Neutrophil (primary cell): ENCODE measurements around the gene NLE1.

Source experiments
- H3K27ac ChIP-seq: fragments of 200-600 bp; sonication (generic); 2 replicates; pipeline ENCODE4 v1.5.1; 2016; ENCODE audit warnings: mild to moderate bottlenecking, moderate library complexity
- H3K27me3 ChIP-seq: fragments of 200-600 bp; sonication (generic); 2 replicates; pipeline ENCODE4 v1.6.0; 2016; ENCODE audit warnings: mild to moderate bottlenecking
- H3K36me3 ChIP-seq: fragments of 200-600 bp; sonication (generic); 2 replicates; pipeline ENCODE4 v1.5.1; 2017
- H3K4me1 ChIP-seq, 2 experiments: fragments of 200-600 bp in 1 of 2; sonication (generic) in 1 of 2; 1 replicate in 1 of 2; 2 replicates in 1 of 2; pipeline versions ENCODE4 v1.5.1 to v1.6.1; 2013 to 2016; ENCODE audit warnings: low read depth in 1 of 2, low read length in 1 of 2, mild to moderate bottlenecking in 1 of 2, moderate library complexity in 1 of 2; ENCODE audit not compliant: control insufficient read depth in 1 of 2, insufficient read depth in 1 of 2
- H3K4me3 ChIP-seq, 2 experiments: fragments of 200-600 bp in 1 of 2; sonication (generic) in 1 of 2; 1 replicate in 1 of 2; 2 replicates in 1 of 2; pipeline ENCODE4 v1.5.1; 2013 to 2016; ENCODE audit warnings: low read depth in 1 of 2, low read length in 1 of 2, mild to moderate bottlenecking in 1 of 2, moderate library complexity in 1 of 2
- H3K9me3 ChIP-seq: fragments of 200-600 bp; sonication (generic); 2 replicates; pipeline ENCODE4 v1.5.1; 2016
- CTCF ChIP-seq: fragments of 200-600 bp; sonication (generic); IDR thresholded peaks from 2 replicates; pipeline ENCODE4 v1.5.1; 2016; ENCODE audit warnings: antibody characterized with exemption

NLE1 gene

DNA sequence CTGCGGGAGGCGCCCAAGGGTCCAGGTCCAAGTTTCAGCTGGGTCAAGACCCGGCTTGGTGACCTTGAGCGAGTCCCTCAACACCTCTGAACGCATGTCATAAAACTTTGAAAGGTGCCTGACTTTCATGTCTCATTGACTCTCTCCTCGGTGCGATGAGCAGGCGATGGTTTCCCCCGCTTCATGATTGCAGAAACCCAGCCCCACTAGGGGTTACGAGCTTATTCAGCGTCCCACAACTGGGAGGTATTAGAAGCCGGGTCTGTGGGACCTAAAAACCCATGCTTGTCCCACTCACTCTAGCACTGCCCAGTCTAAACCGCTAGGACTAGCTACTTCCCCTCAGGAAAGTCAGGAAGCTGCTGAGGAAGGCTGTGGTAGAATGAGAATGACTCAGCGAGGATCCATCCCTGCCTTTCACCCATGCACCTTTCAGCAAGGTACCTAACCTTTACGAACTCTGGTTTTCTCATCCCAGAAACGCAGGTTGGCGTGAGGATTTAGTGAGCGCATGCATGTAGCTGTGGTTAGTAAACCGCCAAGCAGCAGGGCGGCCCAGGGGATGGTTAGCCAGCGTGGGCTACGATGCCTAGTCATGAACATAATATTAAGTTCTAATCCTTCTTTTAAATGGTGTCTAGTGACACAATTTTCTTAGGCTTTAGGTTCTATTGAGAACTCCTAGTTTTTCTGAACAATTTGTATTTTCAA is 52.4 kb downstream of the NLE1 start:
- H3K36me3 ChIP-seq: no peaks in the 10 kb centered on the region
- TF ChIP-seq CTCF: peak; percentile 2
- peak overlapping the region; percentile 95 for H3K27ac ChIP-seq
- H3K4me3 ChIP-seq: peak overlapping the region; percentile 70 to 99
- no peaks in the 10 kb centered on the region for H3K9me3 ChIP-seq
- no peaks in the 10 kb centered on the region for H3K27me3 ChIP-seq
- H3K4me1 ChIP-seq: peaks cover 43 to 51% of the 10 kb centered on the region in 2 experiments

- H3K36me3 ChIP-seq: no peaks in the 10 kb centered on the region
- peak; percentile 91 for TF ChIP-seq CTCF
- H3K4me1 ChIP-seq: peaks cover 38 to 49% of the 10 kb centered on the region in 2 experiments
- H3K27ac ChIP-seq: peak overlapping the region; percentile 95
- H3K27me3 ChIP-seq: no peaks in the 10 kb centered on the region
- H3K4me3 ChIP-seq: peak overlapping the region; percentile 70 to 99
- no peaks in the 10 kb centered on the region for H3K9me3 ChIP-seq
Measured at GRCh38 chr17:35088881-35089585, 53.1 kb downstream of the NLE1 start.

DNA sequence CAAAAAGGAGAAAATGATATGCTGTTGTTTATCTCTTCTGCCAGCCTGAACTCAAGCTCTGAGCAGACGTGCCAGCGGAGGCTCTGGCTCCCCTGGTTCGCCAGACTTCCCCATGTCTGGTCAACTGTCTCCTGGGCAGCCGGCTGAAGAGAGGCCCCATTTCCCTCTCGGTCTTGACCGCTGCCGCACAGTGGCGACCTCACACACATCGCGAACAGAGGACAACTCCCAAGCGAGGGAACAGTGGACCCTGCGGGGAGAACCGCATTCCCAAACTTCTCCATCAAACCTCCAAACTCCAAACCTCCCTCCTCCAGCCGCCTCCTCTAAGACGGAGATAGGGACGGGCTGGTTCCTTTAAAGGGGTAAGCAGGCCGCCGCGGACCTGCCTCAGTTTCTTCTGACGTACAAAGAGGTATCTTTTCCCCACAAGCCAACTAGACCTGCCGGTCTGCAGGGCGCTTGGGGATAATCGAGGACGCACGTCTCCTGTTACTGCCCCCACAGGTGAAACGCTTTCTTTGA is 53.7 kb downstream of the NLE1 start:
- H3K27ac ChIP-seq: peak overlapping the region; percentile 95
- H3K9me3 ChIP-seq: no peaks in the 10 kb centered on the region
- peaks cover 38 to 49% of the 10 kb centered on the region in 2 experiments for H3K4me1 ChIP-seq
- H3K27me3 ChIP-seq: no peaks in the 10 kb centered on the region
- H3K36me3 ChIP-seq: no peaks in the 10 kb centered on the region
- H3K4me3 ChIP-seq: peak overlapping the region; percentile 70 to 99
- TF ChIP-seq CTCF: no peak

GRCh38 chr17:35087731-35088355 is 54.3 kb downstream of the NLE1 start:
- H3K27me3 ChIP-seq: no peaks in the 10 kb centered on the region
- peak overlapping the region; percentile 95 for H3K27ac ChIP-seq
- no peak for TF ChIP-seq CTCF
- peak overlapping the region; percentile 70 to 99 for H3K4me3 ChIP-seq
- H3K9me3 ChIP-seq: no peaks in the 10 kb centered on the region
- H3K4me1 ChIP-seq: peaks cover 38 to 49% of the 10 kb centered on the region in 2 experiments
- H3K36me3 ChIP-seq: no peaks in the 10 kb centered on the region

- Histone ChIP-seq H3K27me3 (no peaks in the 10 kb centered on the region), H3K9me3 (no peaks in the 10 kb centered on the region), H3K4me3 (no peak overlapping the region), H3K27ac (peak overlapping the region; percentile 95), H3K36me3 (no peaks in the 10 kb centered on the region), H3K4me1 (peaks cover 38 to 49% of the 10 kb centered on the region in 2 experiments)
- no peak for TF ChIP-seq CTCF
Measured at GRCh38 chr17:35086931-35087573, 55.1 kb downstream of the NLE1 start.
